K562 (cell line): ENCODE results near the gene FKBP7. TPM values are rescaled to one million over a fixed set of nuclear protein-coding genes. Genes with fewer than 3 reads are reported as not detected.

ENCODE experiments used
- ASH1L ChIP-seq: fragments of 450-650 bp; IDR thresholded peaks from 2 replicates; pipeline ENCODE4 v1.6.1; 2018; ENCODE audit warnings: borderline replicate concordance, mild to moderate bottlenecking, low read depth; ENCODE audit not compliant: partially characterized antibody
- BRF2 ChIP-seq: IDR thresholded peaks from 3 replicates; pipeline ENCODE4 v1.6.1; 2011; ENCODE audit warnings: borderline replicate concordance, mild to moderate bottlenecking; ENCODE audit not compliant: insufficient read length, insufficient read depth
- ELF1 ChIP-seq: fragments of 200-800 bp; sonication (Bioruptor generic); IDR thresholded peaks from 2 replicates; pipeline ENCODE4 v1.6.1; 2016; ENCODE audit warnings: missing genetic modification characterization, missing compliant biosample characterization
- ESRRA ChIP-seq: fragments of 450-650 bp; IDR thresholded peaks from 2 replicates; pipeline ENCODE4 v1.6.1; 2014; ENCODE audit warnings: low read depth, mild to moderate bottlenecking, moderate library complexity, borderline replicate concordance
- JUND ChIP-seq, 2 experiments: IDR thresholded peaks; 2 replicates in 1 of 2; 3 replicates in 1 of 2; pipeline ENCODE4 v1.6.1; 2011; ENCODE audit warnings: borderline replicate concordance in 2 of 2, low read depth in 2 of 2, low read length in 2 of 2, improper control_type of control experiment in 1 of 2, missing biosample characterization in 1 of 2, missing genetic modification characterization in 1 of 2, missing genetic modification reagents in 1 of 2
- NRF1 ChIP-seq, 2 experiments: fragments of 450-650 bp; IDR thresholded peaks in 1 of 2; conservative IDR thresholded peaks in 1 of 2; 2 replicates each; pipeline ENCODE4 v1.6.1; 2014; ENCODE audit warnings: mild to moderate bottlenecking in 2 of 2
- POLR2AphosphoS2 ChIP-seq: IDR thresholded peaks from 2 replicates; pipeline ENCODE4 v1.6.1; 2012; ENCODE audit warnings: low read length, improper control_type of control experiment
- RNF2 ChIP-seq: sonication (generic); IDR thresholded peaks from 2 replicates; pipeline ENCODE4 v1.6.1; 2016
- SMAD4 ChIP-seq: fragments of 250-450 bp; sonication (Bioruptor Pico); conservative IDR thresholded peaks from 2 replicates; pipeline ENCODE4 v1.8.0; 2021; ENCODE audit warnings: inconsistent platforms, mild to moderate bottlenecking, moderate library complexity
- SNIP1 ChIP-seq: fragments of 450-650 bp; IDR thresholded peaks from 2 replicates; pipeline ENCODE4 v1.7.1; 2017; ENCODE audit warnings: low read depth, mild to moderate bottlenecking
- SREBF1 ChIP-seq: fragments of 150-350 bp; IDR thresholded peaks from 2 replicates; pipeline ENCODE4 v1.6.1; 2014; ENCODE audit warnings: antibody characterized with exemption, low read depth, low read length, borderline replicate concordance
- SREBF2 ChIP-seq: sonication (generic); formaldehyde crosslinking; IDR thresholded peaks from 2 replicates; pipeline ENCODE4 v1.4.0; 2020; ENCODE audit warnings: mild to moderate bottlenecking, missing genetic modification reagents
- SRSF3 ChIP-seq: fragments of 200-400 bp; formaldehyde crosslinking; IDR thresholded peaks from 2 replicates; pipeline ENCODE4 v1.6.1; 2016; ENCODE audit warnings: mild to moderate bottlenecking, low read length, moderate library complexity; ENCODE audit not compliant: insufficient read depth
- TOE1 ChIP-seq, 2 experiments: fragments of 450-650 bp in 1 of 2; sonication (generic) in 1 of 2; formaldehyde crosslinking in 1 of 2; IDR thresholded peaks; 2 replicates each; pipeline versions ENCODE4 v1.7.1 to v1.8.0; 2016 to 2022; ENCODE audit warnings: borderline replicate concordance in 2 of 2, mild to moderate bottlenecking in 2 of 2, antibody characterized with exemption in 1 of 2, inconsistent platforms in 1 of 2, low read depth in 1 of 2, missing genetic modification reagents in 1 of 2, moderate library complexity in 1 of 2
- ZNF239 ChIP-seq: fragments of 250-450 bp; sonication (Bioruptor Pico); IDR thresholded peaks from 2 replicates; pipeline ENCODE4 v1.4.0; 2020; ENCODE audit warnings: mild to moderate bottlenecking
- ZNF277 ChIP-seq: fragments of 250-450 bp; sonication (Bioruptor Pico); IDR thresholded peaks from 2 replicates; pipeline ENCODE4 v1.8.0; 2022; ENCODE audit warnings: inconsistent platforms, mild to moderate bottlenecking, moderate library complexity, borderline replicate concordance
- ZNF444 ChIP-seq: fragments of 250-450 bp; sonication (Bioruptor Pico); IDR thresholded peaks from 2 replicates; pipeline ENCODE4 v1.4.0; 2020; ENCODE audit warnings: mild to moderate bottlenecking, moderate library complexity
- ZNF644 ChIP-seq: fragments of 200-800 bp; sonication (Bioruptor generic); IDR thresholded peaks from 2 replicates; pipeline ENCODE4 v1.6.1; 2016; ENCODE audit warnings: low read depth, missing genetic modification characterization, missing compliant biosample characterization
- polyA plus RNA-seq, 8 experiments: library from polyadenylated mRNA; depleted of rRNA in 4 of 8; stranded (reverse) in 5 of 8; unstranded in 3 of 8; fragments of >200 nt; fragmentation: Nextera tagmentation in 2 of 8; fragmentation: Illumina TruSeq in 1 of 8; extraction: Ambion mirVana in 2 of 8; extraction: Trizol in 1 of 8; gene quantifications; 2 replicates each; pipeline versions ENCODE4 v1.2.1 to v1.2.3, GENCODE V29; 2011 to 2014; ENCODE audit warnings: inconsistent platforms in 1 of 8, missing spikeins in 1 of 8
- total RNA-seq, 7 experiments: library from RNA; depleted of rRNA in 6 of 7; stranded (reverse); fragments of >200 nt in 6 of 7; fragmentation: Illumina TruSeq in 2 of 7; extraction: Trizol in 2 of 7; gene quantifications; 2 replicates each; pipeline versions ENCODE4 v1.2.1 to v1.2.3, GENCODE V29; 2011 to 2021; ENCODE audit warnings: low replicate concordance in 1 of 7
- TF ChIP-seq, protein P1 (sequence below), 2 experiments: fragments of 450-650 bp; IDR thresholded peaks; 2 replicates each; pipeline ENCODE4 v1.6.1; 2016

The FKBP7 gene
- total and polyA plus RNA-seq, 9 of the 15 experiments (the other 6 are each of a cell fraction or from before 2014, with no cell fraction given), result 6.1 to 23.2 (median 19.0) TPM

- no peak for TF ChIP-seq SNIP1
- TF ChIP-seq SREBF2 (CRISPR knock-in tag), result no peak
- no peak for TF ChIP-seq ZNF644
- TF ChIP-seq ZNF444 (CRISPR knock-in tag), result no peak
- peak; percentile 61 for TF ChIP-seq ESRRA
- TF ChIP-seq, protein P1, sequence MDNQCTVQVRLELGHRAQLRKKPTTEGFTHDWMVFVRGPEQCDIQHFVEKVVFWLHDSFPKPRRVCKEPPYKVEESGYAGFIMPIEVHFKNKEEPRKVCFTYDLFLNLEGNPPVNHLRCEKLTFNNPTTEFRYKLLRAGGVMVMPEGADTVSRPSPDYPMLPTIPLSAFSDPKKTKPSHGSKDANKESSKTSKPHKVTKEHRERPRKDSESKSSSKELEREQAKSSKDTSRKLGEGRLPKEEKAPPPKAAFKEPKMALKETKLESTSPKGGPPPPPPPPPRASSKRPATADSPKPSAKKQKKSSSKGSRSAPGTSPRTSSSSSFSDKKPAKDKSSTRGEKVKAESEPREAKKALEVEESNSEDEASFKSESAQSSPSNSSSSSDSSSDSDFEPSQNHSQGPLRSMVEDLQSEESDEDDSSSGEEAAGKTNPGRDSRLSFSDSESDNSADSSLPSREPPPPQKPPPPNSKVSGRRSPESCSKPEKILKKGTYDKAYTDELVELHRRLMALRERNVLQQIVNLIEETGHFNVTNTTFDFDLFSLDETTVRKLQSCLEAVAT (IDR thresholded peaks at IDR 0.05), result no peak
- TF ChIP-seq BRF2, result no peak
- TF ChIP-seq POLR2AphosphoS2, result peak; percentile 73; the same call in 1 of the 2 replicates
- no peak for TF ChIP-seq ASH1L
- TF ChIP-seq TOE1 (IDR thresholded peaks at IDR 0.05; ENCODE audit: borderline replicate concordance), result no peak; the same call in 1 of the 2 replicates
- 0 out of 2 replicates have a peak, but pooled peaks have one; percentile 43 for TF ChIP-seq TOE1 (CRISPR knock-in tag; IDR thresholded peaks at IDR 0.05; ENCODE audit: borderline replicate concordance, low read depth)
- no peak for TF ChIP-seq SRSF3
- no peak for TF ChIP-seq ZNF239 (CRISPR knock-in tag)
- no peak for TF ChIP-seq ZNF277 (CRISPR knock-in tag)
- TF ChIP-seq SREBF1, result no peak
- TF ChIP-seq ELF1 (tag), result 0 out of 2 replicates have a peak, but pooled peaks have one; percentile 62
- peak; percentile 80 to 85 for TF ChIP-seq NRF1 (conservative IDR thresholded peaks at IDR 0.05 in 1 of 2, IDR thresholded peaks at IDR 0.05 in 1 of 2)
- TF ChIP-seq JUND (IDR thresholded peaks at IDR 0.05; ENCODE audit: borderline replicate concordance, low read depth, low read length), result peak; percentile 50; the same call in 1 of the 2 replicates
- TF ChIP-seq JUND (tag; IDR thresholded peaks at IDR 0.05; ENCODE audit: borderline replicate concordance, low read depth, low read length), result no peak
- TF ChIP-seq SMAD4 (CRISPR knock-in tag), result peak; percentile 73
- TF ChIP-seq RNF2, result peak; percentile 83; the same call in 1 of the 2 replicates
Observed at GRCh38 chr2:178450774-178451525, 27.4 kb downstream of the FKBP7 start, which contains the start of the genes PJVK and PRKRA (continued).
